ENCODE measurements around the gene TSPAN7.

The TSPAN7 gene, protein sequence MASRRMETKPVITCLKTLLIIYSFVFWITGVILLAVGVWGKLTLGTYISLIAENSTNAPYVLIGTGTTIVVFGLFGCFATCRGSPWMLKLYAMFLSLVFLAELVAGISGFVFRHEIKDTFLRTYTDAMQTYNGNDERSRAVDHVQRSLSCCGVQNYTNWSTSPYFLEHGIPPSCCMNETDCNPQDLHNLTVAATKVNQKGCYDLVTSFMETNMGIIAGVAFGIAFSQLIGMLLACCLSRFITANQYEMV

DNA sequence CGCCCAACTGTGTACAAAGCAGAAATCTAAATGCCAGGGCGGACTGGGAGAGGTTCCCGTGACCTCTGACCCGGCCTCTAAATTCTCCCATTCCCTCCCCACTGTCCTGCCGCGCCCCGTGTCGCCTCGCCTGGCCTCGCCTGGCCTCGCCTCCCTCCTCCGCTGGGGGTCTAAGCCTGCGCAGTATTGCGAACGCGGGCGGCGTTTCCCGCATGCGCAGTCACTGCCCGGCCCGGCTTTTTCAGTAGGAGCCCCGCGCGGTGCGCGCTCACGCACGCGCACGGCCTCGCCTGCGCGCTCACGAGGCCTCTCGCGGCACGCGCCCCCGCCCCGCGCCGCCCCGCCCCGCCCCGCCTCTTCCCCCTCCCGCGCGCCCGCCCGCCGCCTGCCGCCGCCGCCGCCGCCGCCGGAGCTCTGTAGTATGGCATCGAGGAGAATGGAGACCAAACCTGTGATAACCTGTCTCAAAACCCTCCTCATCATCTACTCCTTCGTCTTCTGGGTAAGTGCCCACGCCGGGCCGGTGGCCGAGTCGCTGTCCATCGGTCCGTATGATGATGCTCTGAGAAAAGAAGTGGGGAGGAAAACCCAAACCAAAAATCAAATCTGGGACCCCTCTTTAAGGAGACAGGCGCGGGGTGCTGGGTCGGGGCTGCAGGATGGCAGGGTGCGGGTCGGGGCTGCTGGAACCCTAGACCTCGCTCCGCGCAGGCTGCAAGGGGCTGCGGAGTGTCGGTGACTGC is at the start of gene TSPAN7:
Gene TSPAN7, plus strand, starts transcription at position 417 of the 743 bp plus-strand sequence. Its CDS starts 5 bp downstream, at position 422.
- in situ Hi-C loops (cut with MboI; ENCODE audit: low sequenced_read_pairs, unreplicated experiment): no loop called here
- no peak for TF ChIP-seq CTCF (IDR thresholded peaks at IDR 0.05; ENCODE audit: borderline replicate concordance, control extremely low read depth, extremely low read depth, insufficient read depth, missing control alignments)
- peak; percentile 78 for DNase-seq (ENCODE audit: low spot score)

GRCh38 chrX:38513112-38513742 is 48.1 kb upstream of the TSPAN7 start:
- no peak for DNase-seq (ENCODE audit: low spot score)
- in situ Hi-C loops (cut with MboI; ENCODE audit: low sequenced_read_pairs, unreplicated experiment): no loop called here
- no peak for TF ChIP-seq CTCF (IDR thresholded peaks at IDR 0.05; ENCODE audit: borderline replicate concordance, control extremely low read depth, extremely low read depth, insufficient read depth, missing control alignments)

GRCh38 chrX:38514016-38514854 is 47.1 kb upstream of the TSPAN7 start:
- DNase-seq (ENCODE audit: low spot score): no peak
- in situ Hi-C loops (cut with MboI; ENCODE audit: low sequenced_read_pairs, unreplicated experiment): no loop called here
- no peak for TF ChIP-seq CTCF (IDR thresholded peaks at IDR 0.05; ENCODE audit: borderline replicate concordance, control extremely low read depth, extremely low read depth, insufficient read depth, missing control alignments)

GRCh38 chrX:38515291-38515690 is 46.1 kb upstream of the TSPAN7 start:
- in situ Hi-C loops (cut with MboI; ENCODE audit: low sequenced_read_pairs, unreplicated experiment): no loop called here
- DNase-seq (ENCODE audit: low spot score): no peak
- no peak for TF ChIP-seq CTCF (IDR thresholded peaks at IDR 0.05; ENCODE audit: borderline replicate concordance, control extremely low read depth, extremely low read depth, insufficient read depth, missing control alignments)

- in situ Hi-C loops (cut with MboI; ENCODE audit: low sequenced_read_pairs, unreplicated experiment): no loop called here
- DNase-seq (ENCODE audit: low spot score): no peak
Observed at GRCh38 chrX:38516196-38516774, 45.1 kb upstream of the TSPAN7 start.

More at GRCh38 chrX:38516196-38516774, 45.1 kb upstream of the TSPAN7 start:
- no peak for TF ChIP-seq CTCF (IDR thresholded peaks at IDR 0.05; ENCODE audit: borderline replicate concordance, control extremely low read depth, extremely low read depth, insufficient read depth, missing control alignments)

Measured in GM13976 (cell line).